KBM-7 (cell line): ENCODE results near the gene MYH7.
"Not testable (repeated sequence)": the region's sequence is repeated elsewhere in the genome, so short reads cannot be mapped to it uniquely, and the experiment has no call there.

Experiments used
- DNase-seq: peaks from one replicate; pipeline ENCODE4 v3.0.0-alpha.2; 2015
- in situ Hi-C: fragments of 300-500 bp; cut with MboI; formaldehyde crosslinking; loops from 2 replicates; pipeline ENCODE4 v1.14.3; 2020; ENCODE audit warnings: low sequenced_read_pairs, low pct_unique_long_range_greater_than_20kb, mixed read lengths

Gene MYH7

DNA sequence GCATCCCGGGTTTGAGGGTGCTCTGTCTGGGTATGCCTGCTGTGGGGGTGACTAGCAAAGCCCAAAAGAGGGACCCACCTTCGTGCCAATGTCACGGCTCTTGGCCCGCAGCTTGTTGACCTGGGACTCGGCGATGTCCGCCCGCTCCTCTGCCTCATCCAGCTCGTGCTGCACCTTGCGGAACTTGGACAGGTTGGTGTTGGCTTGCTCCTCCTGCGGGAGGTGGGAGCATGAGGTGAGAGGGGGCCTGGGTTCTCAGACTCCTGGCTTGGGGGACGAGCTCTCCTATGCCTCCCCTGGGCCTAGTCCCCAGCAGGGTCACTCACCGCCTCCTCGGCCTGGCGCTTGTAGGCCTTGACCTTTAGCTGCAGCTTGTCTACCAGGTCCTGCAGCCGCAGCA lies 21.8 kb downstream of the MYH7 start:
- in situ Hi-C loops: no loop called here

DNA sequence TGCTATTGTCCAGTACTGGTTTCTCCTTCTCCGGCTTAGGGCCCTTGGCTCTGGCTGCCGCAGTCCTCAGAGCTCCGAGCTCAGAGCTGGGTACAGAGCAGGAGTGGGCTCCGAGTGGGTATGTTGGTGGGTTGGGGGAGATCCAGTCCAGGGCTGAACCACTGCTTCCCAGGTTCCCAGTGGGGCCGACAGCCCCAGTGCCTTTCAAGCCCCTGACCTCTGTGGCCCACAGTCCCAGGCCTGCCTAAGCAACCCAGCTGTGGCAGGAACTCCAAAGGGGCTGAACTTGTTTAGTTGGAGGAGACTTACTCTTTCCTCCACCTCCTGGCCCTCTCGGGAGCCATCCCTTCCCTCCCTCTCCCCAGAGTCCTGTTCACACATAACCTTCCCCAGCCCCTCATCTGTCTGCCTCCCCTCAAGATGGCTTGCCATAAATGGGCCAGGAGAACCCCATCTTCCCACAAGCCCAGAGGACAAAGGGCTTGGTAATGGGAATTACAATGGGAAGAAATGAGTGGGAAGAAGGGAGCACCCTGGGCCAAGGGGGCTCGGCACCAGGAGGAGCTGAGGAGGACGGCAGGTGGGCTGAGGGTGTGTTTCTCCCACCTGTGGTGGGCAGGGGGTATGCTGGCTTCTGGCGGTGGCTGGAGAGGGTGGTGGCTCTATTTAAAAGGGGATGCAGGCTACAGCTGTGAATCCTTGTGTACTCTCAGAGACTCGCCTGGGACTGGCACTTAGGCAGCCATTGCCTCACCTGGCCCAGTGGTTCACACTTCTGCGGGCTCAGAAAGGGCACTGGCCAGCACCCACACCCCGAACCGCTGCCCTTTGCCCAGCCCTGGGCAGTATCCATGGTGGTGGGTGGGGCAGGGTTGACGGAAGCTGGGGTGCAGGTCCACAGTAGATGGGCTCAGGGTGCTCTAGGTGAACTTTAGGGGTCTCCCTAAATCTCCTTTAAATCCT lies 23.6 kb downstream of the MYH7 start:
- in situ Hi-C loops: no loop called here
- DNase-seq: no peak

More for the DNA sequence above, 21.8 kb downstream of the MYH7 start:
- DNase-seq: no peak

DNA sequence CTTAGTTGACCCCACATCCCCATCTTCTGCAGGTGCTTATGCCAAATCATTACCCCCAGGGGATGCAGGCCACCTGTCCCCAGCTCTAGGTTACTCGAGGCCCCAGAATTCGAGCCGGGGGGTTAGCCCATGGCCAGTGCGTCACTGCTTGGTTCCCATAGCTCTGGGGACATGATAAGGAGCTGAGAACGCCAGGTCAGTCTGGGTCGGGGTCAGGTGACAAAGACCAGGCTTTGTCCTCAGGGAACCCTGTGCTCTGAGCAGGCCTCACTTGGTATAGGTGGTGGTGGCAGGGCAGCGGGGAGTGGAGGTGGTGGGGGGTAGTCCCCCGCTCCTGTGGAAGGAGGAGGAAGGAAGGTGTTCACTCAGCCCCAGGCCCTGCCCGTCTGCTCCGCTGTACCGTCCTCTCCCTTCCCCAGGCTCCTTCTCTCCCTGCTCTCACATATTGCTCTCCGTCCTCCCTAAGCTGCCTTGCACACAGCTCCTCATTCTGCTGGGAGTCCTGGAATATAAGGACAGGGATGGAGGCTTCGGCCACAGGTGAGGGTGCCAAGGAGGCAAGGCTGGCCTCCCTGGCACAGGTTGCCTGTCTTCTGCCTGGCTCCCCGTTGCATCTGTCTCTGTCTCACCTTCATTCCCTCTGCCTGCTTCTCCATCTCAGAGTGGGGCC lies 25.4 kb downstream of the MYH7 start:
- no peak for DNase-seq

DNA sequence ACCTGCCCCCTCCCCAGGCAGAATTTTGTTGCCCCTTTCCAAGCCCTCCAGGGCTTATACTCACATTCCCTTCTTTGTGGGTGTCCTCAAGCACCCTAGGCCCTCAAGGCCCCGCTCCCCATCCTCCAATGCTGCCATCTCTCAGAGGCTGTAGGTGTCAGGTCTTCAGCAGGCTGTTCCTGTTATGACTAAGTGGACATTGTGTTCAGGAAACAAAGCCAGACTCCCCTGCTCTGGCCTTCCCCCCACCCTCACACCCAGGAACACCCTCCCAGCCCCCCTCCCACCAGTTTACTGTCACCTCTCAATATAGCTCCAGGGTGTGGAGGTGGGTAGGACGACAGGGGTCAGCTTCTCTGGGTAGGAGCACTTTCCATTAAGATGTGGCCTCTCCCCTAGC lies 26.0 kb downstream of the MYH7 start:
- in situ Hi-C loops: no loop called here

More for the DNA sequence above, 25.4 kb downstream of the MYH7 start:
- in situ Hi-C loops: no loop called here

DNA sequence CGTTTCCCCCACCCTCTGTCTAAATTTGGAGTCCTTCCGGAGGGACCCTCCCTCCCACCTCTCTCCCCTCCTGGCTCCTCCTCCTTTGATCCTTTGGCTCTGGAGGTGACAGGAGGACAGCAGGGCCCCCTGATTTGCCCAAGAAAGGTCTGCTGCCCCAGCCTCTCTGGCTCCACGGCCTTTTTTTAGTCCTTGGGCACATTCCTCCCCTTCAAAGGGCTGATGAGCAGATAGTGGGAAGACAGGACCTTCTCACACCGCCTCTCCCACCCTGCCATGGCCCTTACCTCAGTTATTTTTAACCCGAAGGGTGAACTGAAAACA lies 27.2 kb downstream of the MYH7 start:
- DNase-seq: no peak
- in situ Hi-C loops: no loop called here

More for the DNA sequence above, 26.0 kb downstream of the MYH7 start:
- no peak for DNase-seq

DNA sequence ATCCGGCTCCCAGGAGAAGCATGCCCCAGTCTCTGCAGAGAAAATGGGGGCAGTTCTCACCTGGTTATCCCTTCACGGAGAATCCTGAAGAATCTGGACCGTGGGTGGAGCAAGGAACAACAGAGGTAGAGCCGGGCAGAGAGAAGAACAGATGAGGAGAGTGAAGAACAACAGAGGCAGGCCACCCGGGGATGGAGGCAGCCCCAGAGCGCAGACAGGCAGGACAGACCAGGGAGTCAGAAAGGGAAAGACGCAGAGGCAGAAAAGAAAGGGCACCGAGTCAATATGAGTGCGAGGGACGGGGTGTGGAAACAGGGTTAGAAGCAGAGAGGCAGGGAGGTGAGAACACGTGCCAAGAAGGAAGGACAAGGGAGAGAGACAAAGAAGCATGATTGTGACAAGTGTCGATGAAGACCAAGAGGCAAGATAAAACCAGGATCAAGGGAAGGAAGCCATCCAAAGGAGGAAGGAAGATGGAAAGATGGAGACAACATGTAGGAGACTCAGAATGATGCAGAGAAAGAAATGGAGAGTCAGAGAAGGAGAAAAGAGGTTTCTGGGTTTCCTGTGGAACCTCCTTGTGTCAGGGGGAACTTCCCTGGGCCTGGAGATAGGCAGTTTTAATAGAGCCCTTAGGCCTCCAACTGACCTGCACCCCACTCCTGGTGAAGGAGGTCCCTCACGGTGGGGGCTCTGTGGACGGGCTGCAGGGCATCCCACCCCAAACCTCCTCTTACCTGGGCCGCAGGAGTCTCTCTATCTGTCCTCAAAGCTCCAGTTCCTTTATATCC lies 27.7 kb downstream of the MYH7 start, which contains the start of gene MYH6:
MYH6 (minus strand) TSS at position 758 of the 791 bp plus-strand sequence. CDS start 1,050 bp downstream, outside the sequence.
- in situ Hi-C loops: no loop called here
- no peak for DNase-seq

DNA sequence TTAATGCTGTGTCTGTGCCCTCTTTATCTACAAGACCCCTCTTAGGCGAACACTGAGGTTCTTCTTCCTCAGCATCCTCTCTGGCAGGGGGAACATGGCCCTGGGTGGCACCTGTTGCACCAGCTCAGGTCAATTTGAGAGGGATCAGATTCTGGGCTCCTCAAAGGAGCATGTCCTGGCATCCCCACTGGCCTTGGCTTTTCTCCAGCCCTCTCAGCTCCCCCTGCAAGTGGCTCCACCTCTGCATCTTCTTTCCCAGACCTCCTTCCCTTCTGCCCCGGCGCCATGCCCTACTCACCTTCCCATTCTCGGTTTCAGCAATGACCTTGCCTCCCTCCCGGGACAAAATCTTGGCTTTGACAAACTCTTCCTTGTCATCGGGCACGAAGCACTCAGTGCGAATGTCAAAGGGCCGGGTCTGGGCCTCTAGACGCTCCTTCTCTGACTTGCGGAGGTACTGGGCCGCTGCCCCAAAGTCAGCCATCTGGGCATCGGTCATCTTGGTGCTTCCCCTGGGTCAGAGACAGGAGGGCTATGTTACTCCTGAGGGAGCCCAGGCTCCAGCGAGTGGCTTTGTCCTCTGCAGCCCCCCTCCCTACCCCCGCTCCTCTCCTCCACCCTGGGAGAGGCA lies 28.6 kb downstream of the MYH7 start:
- no peak for DNase-seq
- in situ Hi-C loops: no loop called here

DNA sequence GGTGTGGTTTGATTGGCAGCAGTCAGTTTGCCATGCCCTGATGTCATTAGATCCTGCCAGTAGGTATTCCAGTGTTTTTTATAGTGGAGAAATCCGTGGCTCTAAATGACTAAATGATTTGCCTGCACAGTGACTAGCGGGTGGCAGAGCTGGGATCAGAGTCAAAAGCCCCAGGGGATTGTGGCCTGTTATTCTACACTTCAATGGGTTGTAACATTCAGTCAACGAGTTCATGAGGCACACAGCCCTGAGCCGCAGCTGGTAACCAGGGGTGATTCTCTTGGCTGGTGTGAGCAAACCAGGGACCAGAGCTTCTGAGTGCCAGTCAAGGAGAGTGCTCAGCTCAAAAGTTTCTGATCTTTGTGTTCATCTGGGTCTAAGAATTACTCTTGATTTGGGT lies 29.2 kb downstream of the MYH7 start:
- DNase-seq: no peak
- in situ Hi-C loops: no loop called here

DNA sequence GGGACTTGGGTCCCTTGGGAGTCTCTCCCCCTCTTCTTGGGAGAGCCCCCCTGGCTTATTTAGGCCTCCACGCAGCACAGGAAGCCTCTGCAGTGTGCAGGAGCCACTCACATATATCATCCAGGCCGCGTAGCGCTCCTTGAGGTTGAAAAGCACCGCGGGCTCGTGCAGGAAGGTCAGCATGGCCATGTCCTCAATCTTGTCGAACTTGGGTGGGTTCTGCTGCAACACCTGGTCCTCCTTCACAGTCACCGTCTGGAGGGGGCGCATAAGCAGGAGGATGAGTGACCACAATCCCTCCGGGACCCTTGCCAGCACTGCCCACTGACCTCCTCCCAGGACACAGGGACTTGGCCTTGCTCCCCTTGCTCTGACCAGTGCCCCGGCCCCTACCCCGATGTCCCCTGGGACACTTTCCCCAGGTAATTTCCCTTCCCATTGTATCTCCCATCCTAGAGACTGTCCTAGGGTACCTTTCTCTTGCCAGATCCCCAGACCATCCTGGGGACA lies 29.9 kb downstream of the MYH7 start:
- no peak for DNase-seq
- in situ Hi-C loops: no loop called here

DNA sequence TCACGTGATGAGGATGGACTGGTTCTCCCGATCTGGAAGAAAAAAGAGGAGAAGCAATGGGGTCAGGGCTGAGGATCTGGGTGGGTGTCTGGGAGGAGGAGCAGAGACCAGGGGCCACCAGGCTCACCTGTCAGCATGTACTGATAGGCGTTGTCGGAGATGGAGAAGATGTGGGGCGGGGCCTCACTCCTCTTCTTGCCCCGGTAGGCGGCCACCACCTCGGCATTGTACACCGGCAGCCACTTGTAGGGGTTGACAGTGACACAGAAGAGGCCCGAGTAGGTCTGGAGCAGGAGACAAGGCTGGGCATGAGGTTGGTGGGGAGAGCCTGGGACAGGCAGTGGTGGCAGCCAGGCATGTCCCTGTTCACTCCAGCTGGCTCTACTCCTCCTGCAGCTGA lies 30.4 kb downstream of the MYH7 start:
- DNase-seq: no peak
- in situ Hi-C loops: no loop called here

DNA sequence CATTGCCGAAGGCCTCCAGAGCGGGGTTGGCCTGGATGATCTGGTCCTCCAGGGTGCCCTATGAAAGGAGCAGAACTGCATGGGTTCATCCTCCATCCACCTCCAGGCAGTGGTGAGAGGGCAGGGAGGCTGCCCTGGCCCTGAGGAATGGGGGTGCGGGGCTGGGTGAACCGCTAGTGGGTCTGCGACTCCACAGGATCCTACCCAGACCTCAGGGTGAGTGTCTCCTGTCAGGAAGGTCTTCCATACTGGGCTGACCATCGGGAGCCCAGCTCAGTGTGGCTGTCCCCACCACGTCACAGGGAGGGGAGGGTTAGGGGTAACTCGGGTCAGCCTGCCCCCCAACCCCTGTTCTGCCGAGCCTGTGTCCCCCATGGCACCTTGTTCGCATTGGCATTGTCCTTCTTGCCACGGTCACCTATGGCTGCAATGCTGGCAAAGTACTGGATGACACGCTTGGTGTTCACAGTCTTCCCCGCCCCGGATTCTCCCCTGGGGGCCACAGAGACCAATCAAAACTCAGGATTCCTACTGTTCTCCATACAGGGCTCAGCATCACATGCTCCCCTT lies 31.0 kb downstream of the MYH7 start:
- in situ Hi-C loops: no loop called here
- no peak for DNase-seq

DNA sequence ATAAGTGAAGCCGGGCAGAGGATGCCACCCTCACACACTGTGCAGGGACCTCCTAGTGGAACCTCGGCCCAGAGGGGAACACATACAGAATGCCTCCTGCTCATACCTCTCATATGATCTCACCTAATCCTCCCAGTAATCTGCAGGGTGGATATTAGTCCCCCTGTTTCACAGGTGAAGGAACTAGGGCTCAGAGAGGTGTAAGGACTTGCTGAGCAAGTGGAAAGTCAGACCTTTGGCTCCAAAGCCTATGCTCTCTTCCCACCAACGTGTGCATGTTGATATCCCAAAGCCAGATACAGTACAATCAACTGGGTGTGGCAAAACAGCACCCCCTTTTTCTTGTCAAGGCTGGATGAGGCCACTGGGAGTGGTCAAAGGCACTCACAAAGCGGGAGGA lies 31.6 kb downstream of the MYH7 start:
- no peak for DNase-seq
- in situ Hi-C loops: no loop called here

DNA sequence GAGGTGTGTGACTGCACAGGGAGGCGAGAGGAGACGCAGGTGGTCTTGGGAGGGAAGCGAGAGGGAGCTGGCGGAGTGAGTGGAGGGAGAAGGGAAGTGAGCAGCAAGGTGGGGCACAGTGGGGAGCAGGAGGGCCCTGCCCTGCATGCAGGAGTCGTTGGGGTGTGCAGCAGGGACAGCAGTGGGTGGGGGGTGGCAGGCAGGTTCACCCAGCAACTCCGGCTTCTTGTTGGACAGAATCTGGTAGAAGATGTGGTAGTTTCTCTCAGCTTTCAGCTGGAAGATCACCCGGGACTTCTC lies 32.4 kb downstream of the MYH7 start:
- DNase-seq: no peak
- in situ Hi-C loops: no loop called here

DNA sequence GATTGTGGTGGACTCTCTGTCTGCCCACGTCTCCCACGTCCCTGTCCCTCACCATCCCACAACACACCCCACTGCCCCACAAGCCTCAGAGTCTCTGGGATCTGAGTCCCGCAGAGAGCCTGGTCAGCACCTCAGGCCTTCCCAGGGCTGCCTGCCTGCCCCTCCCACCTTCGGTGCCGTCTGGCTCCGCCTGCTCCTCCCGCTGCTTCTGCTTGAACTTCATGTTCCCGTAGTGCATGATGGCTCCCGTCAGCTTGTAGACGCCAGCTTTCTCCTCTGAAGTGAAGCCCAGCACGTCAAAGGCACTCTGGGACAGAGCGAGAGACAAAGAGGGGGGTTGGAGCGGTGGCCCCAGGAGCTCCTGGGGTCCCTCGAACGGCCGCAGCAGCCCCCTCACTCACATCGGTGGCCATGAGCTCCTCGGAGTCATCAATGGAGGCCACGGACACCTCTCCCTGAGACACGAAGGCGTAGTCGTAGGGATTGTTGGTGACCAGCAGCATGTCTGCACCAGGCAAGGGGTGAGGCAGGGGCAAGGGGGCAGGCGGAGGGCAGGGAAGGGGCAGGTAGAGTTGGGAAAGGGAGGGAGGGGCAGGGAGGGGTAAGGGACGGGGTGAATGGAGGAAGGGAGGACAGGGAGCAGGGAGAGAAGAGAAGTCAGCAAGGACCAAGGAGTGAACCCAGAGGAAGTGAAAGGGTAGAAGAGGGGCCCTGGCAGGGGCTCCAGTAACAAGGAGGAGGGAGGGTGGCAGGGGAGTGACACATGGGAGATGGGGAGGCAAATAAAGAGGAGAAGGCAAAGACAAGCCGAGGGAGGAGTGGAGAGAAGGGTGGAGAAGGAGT lies 32.9 kb downstream of the MYH7 start:
- in situ Hi-C loops: no loop called here
- no peak for DNase-seq

DNA sequence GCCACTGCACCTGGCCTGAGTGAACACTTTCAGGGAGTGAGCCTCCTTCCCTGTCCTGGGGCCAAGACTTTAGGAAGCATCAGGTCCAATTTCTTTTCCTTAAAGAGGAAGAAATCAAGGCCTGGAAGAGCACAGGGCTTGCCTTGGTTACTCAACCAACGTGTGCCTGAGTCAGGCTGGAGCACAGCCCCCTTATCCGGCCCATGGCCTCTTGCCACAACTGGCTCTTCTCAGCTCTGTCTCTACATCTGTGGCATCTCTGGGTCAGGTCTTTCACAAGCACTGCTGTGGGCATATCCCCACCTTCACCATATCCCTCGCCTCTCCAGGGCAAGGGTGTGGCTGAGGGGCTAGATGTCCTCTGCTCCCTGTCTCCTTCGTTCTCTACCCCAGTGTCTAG lies 34.2 kb downstream of the MYH7 start:
- no peak for DNase-seq

DNA sequence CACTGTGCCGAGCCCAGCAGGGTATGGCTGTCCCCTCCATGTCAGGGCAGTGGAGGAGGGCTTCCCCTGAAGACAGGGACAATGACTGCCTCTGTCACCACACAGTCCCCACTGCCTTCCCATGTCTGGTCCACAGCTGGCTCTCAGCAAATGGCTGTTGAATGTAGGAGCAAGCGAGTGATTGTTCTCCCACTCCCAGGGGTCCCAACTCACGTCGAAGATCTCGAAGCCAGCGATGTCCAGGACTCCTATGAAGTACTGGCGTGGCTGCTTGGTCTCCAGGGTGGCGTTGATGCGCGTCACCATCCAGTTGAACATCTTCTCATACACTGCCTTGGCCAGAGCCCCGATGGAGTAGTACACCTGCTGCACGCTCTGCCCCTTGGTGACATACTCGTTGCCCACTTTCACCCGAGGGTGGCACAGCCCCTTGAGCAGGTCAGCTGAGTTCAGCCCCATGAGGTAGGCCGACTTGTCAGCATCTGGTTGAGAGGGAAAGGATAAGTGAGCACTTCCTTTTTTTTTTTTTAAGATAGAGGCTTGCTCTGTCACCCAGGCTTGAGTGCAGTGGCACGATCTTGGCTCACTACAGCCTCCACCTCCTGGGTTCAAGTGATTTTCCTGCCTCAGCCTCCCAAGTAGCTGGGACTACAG lies 34.8 kb downstream of the MYH7 start:
- DNase-seq, in situ Hi-C loops: not testable (repeated sequence)

More for the DNA sequence above, 34.2 kb downstream of the MYH7 start:
- in situ Hi-C loops: no loop called here

DNA sequence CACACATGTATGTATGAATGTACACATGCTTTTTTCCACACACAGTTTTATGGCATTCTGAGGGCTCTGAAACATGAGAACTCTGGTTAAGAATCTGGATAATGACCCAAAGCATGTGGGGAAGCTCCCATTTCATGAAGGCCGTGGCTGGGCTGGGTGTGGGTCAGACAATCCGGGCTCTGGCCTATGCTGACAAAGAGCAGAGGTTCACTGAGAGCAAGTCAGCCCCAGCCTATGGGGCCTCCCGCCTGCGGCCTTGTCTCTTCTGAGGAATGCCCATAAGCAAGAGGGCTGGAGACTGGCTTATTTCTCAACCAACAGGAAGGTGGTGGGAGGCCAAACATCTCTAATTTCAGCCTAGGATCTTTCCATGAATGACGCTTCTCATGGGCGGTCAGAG lies 35.9 kb downstream of the MYH7 start:
- in situ Hi-C loops: no loop called here
- no peak for DNase-seq

DNA sequence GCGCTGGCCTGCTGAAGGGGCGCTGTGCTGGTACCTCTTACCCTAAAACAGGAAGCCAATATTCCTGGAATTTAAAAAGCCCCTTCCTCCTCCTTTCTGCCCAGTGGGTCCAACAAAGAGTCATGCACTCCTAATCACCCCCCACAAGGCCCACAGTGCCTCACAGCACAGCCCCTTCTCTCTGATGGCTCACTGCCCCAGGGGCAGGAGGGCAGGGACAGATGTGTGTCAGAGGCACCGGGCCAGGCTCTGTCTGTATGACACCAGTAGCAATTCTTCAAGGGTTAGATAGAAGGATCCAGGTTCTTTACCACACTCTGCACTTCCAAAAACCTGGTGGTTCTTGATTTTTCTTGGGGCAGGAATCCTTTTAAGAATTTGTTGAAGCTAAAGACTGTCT lies 36.3 kb downstream of the MYH7 start:
- DNase-seq: no peak
- in situ Hi-C loops: no loop called here
